Inferior parietal cortex (tissue), 1 donor: ENCODE data around the gene CARMIL1.

Source experiments
- DNase-seq: peaks from one replicate; pipeline ENCODE4 v3.0.0-alpha.2; 2016; ENCODE audit errors: extremely low spot score

The CARMIL1 gene

GRCh38 chr6:25278914-25279747 lies at the start of gene CARMIL1:
Gene CARMIL1 (plus strand): TSS chr6:25279374. CDS start chr6:25279796, 422 bp downstream.
- peak; percentile 72 for DNase-seq

GRCh38 chr6:25229671-25230321 lies 49.4 kb upstream of the CARMIL1 start:
- no peak for DNase-seq

- DNase-seq, result peak; percentile 47
These were observed 46.7 kb upstream of the CARMIL1 start for GRCh38 chr6:25232479-25232878.

GRCh38 chr6:25233226-25233625 lies 45.9 kb upstream of the CARMIL1 start:
- DNase-seq, result no peak

GRCh38 chr6:25237579-25237978 lies 41.6 kb upstream of the CARMIL1 start:
- DNase-seq, result no peak

GRCh38 chr6:25239059-25239458 lies 40.1 kb upstream of the CARMIL1 start:
- DNase-seq, result no peak

- no peak for DNase-seq
These were observed 39.7 kb upstream of the CARMIL1 start for GRCh38 chr6:25239498-25239897.

GRCh38 chr6:25242567-25242966 lies 36.6 kb upstream of the CARMIL1 start:
- DNase-seq, result no peak

GRCh38 chr6:25244865-25245264 lies 34.3 kb upstream of the CARMIL1 start:
- no peak for DNase-seq

GRCh38 chr6:25248123-25248522 lies 31.1 kb upstream of the CARMIL1 start:
- DNase-seq, result no peak

- no peak for DNase-seq
These were observed 30.0 kb upstream of the CARMIL1 start for GRCh38 chr6:25249133-25249532.

- DNase-seq, result no peak
These were observed 28.3 kb upstream of the CARMIL1 start for GRCh38 chr6:25250878-25251277.

- no peak for DNase-seq
These were observed 27.7 kb upstream of the CARMIL1 start for GRCh38 chr6:25251426-25251825.

- no peak for DNase-seq
These were observed 25.8 kb upstream of the CARMIL1 start for GRCh38 chr6:25253351-25253750.

- no peak for DNase-seq
These were observed 24.5 kb upstream of the CARMIL1 start for GRCh38 chr6:25254671-25255070.

GRCh38 chr6:25257686-25258348 lies 21.4 kb upstream of the CARMIL1 start:
- DNase-seq, result no peak

- no peak for DNase-seq
These were observed 19.4 kb upstream of the CARMIL1 start for GRCh38 chr6:25259756-25260155.

GRCh38 chr6:25263657-25264056 lies 15.5 kb upstream of the CARMIL1 start:
- DNase-seq, result no peak

GRCh38 chr6:25266456-25267100 lies 12.6 kb upstream of the CARMIL1 start:
- DNase-seq, result no peak

GRCh38 chr6:25267662-25268061 lies 11.5 kb upstream of the CARMIL1 start:
- DNase-seq, result no peak

- no peak for DNase-seq
These were observed 8.6 kb upstream of the CARMIL1 start for GRCh38 chr6:25270559-25270958.

GRCh38 chr6:25275436-25275835 lies 3.7 kb upstream of the CARMIL1 start:
- DNase-seq, result no peak
